ENCODE results near the gene LGR6.

DNA sequence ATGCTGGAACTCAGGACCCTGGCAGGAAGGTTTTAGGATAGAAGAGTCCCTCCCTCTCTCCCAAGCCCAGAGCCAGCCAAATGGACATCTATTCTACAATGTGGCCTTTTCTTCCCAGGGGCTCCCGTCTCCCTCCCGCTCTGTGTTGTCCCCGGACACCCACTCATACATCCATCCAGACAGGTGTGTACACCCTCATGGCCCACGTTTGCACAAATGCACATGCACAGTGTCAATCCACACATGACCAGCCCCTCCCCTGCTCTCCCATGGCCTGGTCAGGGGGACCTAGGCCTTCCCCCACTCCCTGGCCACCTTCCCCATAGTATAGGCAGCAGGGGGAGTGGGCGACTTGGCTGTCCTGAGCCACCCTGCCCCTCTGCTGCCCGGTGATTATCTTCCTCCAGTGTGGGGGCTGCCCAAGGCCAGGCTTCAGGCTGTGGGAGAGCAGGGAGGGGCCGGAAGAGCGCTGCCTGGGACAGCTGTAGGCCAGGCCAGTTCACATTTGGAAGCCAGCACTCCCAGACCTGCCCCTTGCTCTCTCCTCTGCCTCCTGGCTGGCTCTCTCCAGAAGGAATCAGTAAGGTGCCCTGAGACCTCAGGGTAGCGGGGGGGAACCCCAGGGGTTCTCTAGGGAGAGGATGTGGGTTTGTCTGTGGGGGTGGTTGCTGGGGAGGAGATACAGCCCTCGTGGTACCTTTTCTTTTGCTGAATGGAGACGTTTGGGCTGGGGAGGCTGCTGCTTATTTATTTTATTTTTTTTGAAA is 29.1 kb upstream of the LGR6 start:
- TF ChIP-seq GATA3 (IDR thresholded peaks at IDR 0.05; ENCODE audit: low read depth, low read length) (no peak), GATA2 (IDR thresholded peaks at IDR 0.05; ENCODE audit: low read depth, low read length) (no peak)

Data from SH-SY5Y (cell line).